H1 (cell line): ENCODE results near the gene TAP2. TPM values are rescaled to one million over a fixed set of nuclear protein-coding genes. Genes with fewer than 3 reads are reported as not detected.

Experiments
- KDM5A ChIP-seq: fragments of 200-600 bp; IDR thresholded peaks from 2 replicates; pipeline ENCODE4 v1.7.1; 2012; ENCODE audit warnings: mild to moderate bottlenecking, low read length, inconsistent platforms, mixed read lengths
- POU5F1 ChIP-seq: IDR thresholded peaks from 2 replicates; pipeline ENCODE4 v1.6.1; 2011; ENCODE audit warnings: low read depth, mild to moderate bottlenecking, low read length, moderate library complexity
- RNF2 ChIP-seq: fragments of 200-900, 300-1000 bp; sonication (generic); IDR thresholded peaks from 2 replicates; pipeline ENCODE4 v1.7.1; 2016; ENCODE audit warnings: borderline replicate concordance, low read depth, mild to moderate bottlenecking, antibody characterized with exemption, low read length; ENCODE audit not compliant: poor library complexity, severe bottlenecking; ENCODE audit errors: missing control alignments
- SAP30 ChIP-seq: fragments of 300-600 bp; sonication (generic); IDR thresholded peaks from 2 replicates; pipeline ENCODE4 v1.7.1; 2012; ENCODE audit warnings: low read length, moderate library complexity, mild to moderate bottlenecking, inconsistent platforms; ENCODE audit not compliant: insufficient read depth, insufficient replicate concordance
- polyA plus RNA-seq, 7 experiments: library from polyadenylated mRNA; depleted of rRNA in 3 of 7; stranded (reverse) in 5 of 7; unstranded in 2 of 7; fragments of >200 nt in 5 of 7; fragments of 200-250 nt in 2 of 7; gene quantifications; 1 replicate in 5 of 7; 2 replicates in 1 of 7; 4 replicates in 1 of 7; pipeline versions ENCODE4 v1.2.1 to v1.2.3, GENCODE V29; 2011 to 2013; ENCODE audit warnings: missing spikeins in 2 of 7, mixed read lengths in 2 of 7
- total RNA-seq: library from RNA; stranded (reverse); fragmentation: NEBNext Ultra II Directional; extraction: Animal tissue kit (Norgen Biotek cat#: 25700); gene quantifications from 2 replicates; pipeline ENCODE4 v1.2.1, GENCODE V29; 2021
- TF ChIP-seq, protein P1 (sequence below): fragments of 300-600 bp; sonication (generic); IDR thresholded peaks from 2 replicates; pipeline ENCODE4 v1.7.1; 2012; ENCODE audit warnings: low read length, moderate library complexity, mild to moderate bottlenecking, inconsistent platforms; ENCODE audit not compliant: insufficient replicate concordance

The TAP2 gene
- total and polyA plus RNA-seq, 2 of the 8 experiments (the other 6 are each of a cell fraction or from before 2014, with no cell fraction given) = 11.3 to 27.2 TPM

DNA sequence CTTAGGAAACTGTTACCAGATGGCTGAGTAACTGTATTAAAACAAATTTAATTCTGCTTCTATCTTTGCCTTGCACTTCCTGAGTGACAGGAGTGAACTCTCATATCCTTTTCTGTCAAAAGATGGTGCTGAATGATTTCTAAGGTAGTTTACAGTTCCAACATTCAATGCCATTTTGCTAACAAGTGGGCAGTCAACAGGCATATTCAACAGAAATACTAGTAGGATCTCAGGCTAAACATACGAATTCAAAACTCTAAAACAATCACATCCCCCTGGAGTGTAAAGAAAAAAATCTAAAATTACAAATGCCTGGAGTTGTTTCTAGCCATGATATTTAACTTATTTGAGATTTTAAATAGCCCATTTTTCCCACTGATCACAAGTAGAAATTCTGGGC, 22.1 kb upstream of the TAP2 start (continued):
- TF ChIP-seq, protein P1, sequence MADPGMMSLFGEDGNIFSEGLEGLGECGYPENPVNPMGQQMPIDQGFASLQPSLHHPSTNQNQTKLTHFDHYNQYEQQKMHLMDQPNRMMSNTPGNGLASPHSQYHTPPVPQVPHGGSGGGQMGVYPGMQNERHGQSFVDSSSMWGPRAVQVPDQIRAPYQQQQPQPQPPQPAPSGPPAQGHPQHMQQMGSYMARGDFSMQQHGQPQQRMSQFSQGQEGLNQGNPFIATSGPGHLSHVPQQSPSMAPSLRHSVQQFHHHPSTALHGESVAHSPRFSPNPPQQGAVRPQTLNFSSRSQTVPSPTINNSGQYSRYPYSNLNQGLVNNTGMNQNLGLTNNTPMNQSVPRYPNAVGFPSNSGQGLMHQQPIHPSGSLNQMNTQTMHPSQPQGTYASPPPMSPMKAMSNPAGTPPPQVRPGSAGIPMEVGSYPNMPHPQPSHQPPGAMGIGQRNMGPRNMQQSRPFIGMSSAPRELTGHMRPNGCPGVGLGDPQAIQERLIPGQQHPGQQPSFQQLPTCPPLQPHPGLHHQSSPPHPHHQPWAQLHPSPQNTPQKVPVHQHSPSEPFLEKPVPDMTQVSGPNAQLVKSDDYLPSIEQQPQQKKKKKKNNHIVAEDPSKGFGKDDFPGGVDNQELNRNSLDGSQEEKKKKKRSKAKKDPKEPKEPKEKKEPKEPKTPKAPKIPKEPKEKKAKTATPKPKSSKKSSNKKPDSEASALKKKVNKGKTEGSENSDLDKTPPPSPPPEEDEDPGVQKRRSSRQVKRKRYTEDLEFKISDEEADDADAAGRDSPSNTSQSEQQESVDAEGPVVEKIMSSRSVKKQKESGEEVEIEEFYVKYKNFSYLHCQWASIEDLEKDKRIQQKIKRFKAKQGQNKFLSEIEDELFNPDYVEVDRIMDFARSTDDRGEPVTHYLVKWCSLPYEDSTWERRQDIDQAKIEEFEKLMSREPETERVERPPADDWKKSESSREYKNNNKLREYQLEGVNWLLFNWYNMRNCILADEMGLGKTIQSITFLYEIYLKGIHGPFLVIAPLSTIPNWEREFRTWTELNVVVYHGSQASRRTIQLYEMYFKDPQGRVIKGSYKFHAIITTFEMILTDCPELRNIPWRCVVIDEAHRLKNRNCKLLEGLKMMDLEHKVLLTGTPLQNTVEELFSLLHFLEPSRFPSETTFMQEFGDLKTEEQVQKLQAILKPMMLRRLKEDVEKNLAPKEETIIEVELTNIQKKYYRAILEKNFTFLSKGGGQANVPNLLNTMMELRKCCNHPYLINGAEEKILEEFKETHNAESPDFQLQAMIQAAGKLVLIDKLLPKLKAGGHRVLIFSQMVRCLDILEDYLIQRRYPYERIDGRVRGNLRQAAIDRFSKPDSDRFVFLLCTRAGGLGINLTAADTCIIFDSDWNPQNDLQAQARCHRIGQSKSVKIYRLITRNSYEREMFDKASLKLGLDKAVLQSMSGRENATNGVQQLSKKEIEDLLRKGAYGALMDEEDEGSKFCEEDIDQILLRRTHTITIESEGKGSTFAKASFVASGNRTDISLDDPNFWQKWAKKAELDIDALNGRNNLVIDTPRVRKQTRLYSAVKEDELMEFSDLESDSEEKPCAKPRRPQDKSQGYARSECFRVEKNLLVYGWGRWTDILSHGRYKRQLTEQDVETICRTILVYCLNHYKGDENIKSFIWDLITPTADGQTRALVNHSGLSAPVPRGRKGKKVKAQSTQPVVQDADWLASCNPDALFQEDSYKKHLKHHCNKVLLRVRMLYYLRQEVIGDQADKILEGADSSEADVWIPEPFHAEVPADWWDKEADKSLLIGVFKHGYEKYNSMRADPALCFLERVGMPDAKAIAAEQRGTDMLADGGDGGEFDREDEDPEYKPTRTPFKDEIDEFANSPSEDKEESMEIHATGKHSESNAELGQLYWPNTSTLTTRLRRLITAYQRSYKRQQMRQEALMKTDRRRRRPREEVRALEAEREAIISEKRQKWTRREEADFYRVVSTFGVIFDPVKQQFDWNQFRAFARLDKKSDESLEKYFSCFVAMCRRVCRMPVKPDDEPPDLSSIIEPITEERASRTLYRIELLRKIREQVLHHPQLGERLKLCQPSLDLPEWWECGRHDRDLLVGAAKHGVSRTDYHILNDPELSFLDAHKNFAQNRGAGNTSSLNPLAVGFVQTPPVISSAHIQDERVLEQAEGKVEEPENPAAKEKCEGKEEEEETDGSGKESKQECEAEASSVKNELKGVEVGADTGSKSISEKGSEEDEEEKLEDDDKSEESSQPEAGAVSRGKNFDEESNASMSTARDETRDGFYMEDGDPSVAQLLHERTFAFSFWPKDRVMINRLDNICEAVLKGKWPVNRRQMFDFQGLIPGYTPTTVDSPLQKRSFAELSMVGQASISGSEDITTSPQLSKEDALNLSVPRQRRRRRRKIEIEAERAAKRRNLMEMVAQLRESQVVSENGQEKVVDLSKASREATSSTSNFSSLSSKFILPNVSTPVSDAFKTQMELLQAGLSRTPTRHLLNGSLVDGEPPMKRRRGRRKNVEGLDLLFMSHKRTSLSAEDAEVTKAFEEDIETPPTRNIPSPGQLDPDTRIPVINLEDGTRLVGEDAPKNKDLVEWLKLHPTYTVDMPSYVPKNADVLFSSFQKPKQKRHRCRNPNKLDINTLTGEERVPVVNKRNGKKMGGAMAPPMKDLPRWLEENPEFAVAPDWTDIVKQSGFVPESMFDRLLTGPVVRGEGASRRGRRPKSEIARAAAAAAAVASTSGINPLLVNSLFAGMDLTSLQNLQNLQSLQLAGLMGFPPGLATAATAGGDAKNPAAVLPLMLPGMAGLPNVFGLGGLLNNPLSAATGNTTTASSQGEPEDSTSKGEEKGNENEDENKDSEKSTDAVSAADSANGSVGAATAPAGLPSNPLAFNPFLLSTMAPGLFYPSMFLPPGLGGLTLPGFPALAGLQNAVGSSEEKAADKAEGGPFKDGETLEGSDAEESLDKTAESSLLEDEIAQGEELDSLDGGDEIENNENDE = no peak
- no peak for TF ChIP-seq SAP30
- no peak for TF ChIP-seq KDM5A
- TF ChIP-seq RNF2 = no peak
- no peak for TF ChIP-seq POU5F1
